Type B pancreatic cell (in vitro differentiated cells): ENCODE measurements around the gene CCDC149. TPM values are rescaled to one million over a fixed set of nuclear protein-coding genes. Genes with fewer than 3 reads are reported as not detected.
A peak's percentile ranks its signal among the peaks of the same experiment; 100 is the strongest.

Source experiments
- DNase-seq: peaks from one replicate; pipeline ENCODE4 v3.0.0; 2021; ENCODE audit warnings: mixed read lengths; ENCODE audit not compliant: unreplicated experiment; ENCODE audit errors: extremely low spot score
- H3K27ac Mint-ChIP-seq: 2 replicates; pipeline ENCODE4 v1.8.0; 2021; ENCODE audit warnings: mild to moderate bottlenecking, mixed read lengths
- H3K27me3 Mint-ChIP-seq: 2 replicates; pipeline ENCODE4 v1.8.0; 2021; ENCODE audit warnings: mixed read lengths
- H3K36me3 Mint-ChIP-seq: 2 replicates; pipeline ENCODE4 v1.8.0; 2021; ENCODE audit warnings: mixed read lengths
- H3K4me1 Mint-ChIP-seq: one replicate; pipeline ENCODE4 v1.8.0; 2021; ENCODE audit warnings: mixed read lengths; ENCODE audit not compliant: unreplicated experiment
- H3K4me3 Mint-ChIP-seq: 2 replicates; pipeline ENCODE4 v1.8.0; 2021; ENCODE audit warnings: mild to moderate bottlenecking, mixed read lengths
- H3K9me3 Mint-ChIP-seq: 2 replicates; pipeline ENCODE4 v1.8.0; 2021; ENCODE audit warnings: mixed read lengths
- total RNA-seq: library from RNA; stranded (reverse); gene quantifications from 2 replicates; pipeline ENCODE4 v1.2.1, GENCODE V29; 2021; ENCODE audit warnings: low replicate concordance
- TF ChIP-seq, protein P1 (sequence below): fragments of 200-600 bp; sonication (generic); conservative IDR thresholded peaks from 2 replicates; pipeline ENCODE4 v1.5.0; 2021; ENCODE audit warnings: antibody characterized with exemption, mild to moderate bottlenecking

CCDC149 gene
- total RNA-seq, 1 donor from 2014 or later, result 8.8 TPM

GRCh38 chr4:24769571-24769970, 143.3 kb downstream of the CCDC149 start:
- no peak for DNase-seq
- Mint-ChIP-seq H3K36me3 (no peaks in the 10 kb centered on the region), H3K4me1 (peaks cover 5% of the 10 kb centered on the region), H3K9me3 (no peaks in the 10 kb centered on the region), H3K27me3 (no peaks in the 10 kb centered on the region), H3K4me3 (no peak overlapping the region), H3K27ac (no peak overlapping the region)
- TF ChIP-seq, protein P1, sequence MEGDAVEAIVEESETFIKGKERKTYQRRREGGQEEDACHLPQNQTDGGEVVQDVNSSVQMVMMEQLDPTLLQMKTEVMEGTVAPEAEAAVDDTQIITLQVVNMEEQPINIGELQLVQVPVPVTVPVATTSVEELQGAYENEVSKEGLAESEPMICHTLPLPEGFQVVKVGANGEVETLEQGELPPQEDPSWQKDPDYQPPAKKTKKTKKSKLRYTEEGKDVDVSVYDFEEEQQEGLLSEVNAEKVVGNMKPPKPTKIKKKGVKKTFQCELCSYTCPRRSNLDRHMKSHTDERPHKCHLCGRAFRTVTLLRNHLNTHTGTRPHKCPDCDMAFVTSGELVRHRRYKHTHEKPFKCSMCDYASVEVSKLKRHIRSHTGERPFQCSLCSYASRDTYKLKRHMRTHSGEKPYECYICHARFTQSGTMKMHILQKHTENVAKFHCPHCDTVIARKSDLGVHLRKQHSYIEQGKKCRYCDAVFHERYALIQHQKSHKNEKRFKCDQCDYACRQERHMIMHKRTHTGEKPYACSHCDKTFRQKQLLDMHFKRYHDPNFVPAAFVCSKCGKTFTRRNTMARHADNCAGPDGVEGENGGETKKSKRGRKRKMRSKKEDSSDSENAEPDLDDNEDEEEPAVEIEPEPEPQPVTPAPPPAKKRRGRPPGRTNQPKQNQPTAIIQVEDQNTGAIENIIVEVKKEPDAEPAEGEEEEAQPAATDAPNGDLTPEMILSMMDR, result no peak

- H3K4me3 Mint-ChIP-seq, result no peak overlapping the region
- H3K36me3 Mint-ChIP-seq, result no peaks in the 10 kb centered on the region
- no peaks in the 10 kb centered on the region for H3K27me3 Mint-ChIP-seq
- peaks cover 5% of the 10 kb centered on the region for H3K4me1 Mint-ChIP-seq
- no peaks in the 10 kb centered on the region for H3K9me3 Mint-ChIP-seq
- no peak for DNase-seq
- no peak overlapping the region for H3K27ac Mint-ChIP-seq
- TF ChIP-seq, protein P1, result no peak
These were observed 144.2 kb downstream of the CCDC149 start for GRCh38 chr4:24768604-24769003.

DNA sequence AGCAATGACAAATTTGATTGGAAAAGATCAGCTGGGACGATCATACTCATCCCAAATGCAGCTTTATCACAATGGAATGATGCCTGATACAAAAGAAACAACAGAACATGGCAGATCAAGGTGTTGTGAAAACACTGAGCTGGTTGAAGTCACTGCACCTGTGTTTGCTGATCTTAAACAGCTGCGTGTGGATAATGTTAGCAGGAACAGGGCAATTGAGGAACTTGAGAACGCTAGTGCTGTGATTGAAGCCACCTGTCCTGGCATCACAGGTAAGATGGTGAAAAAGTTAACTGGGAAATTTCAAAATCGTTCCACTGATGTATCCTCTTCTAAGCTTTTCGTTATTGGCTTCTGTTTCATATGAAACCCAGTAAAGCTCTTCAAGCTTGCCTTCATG, 144.8 kb downstream of the CCDC149 start:
- TF ChIP-seq, protein P1, result no peak
- Mint-ChIP-seq H3K9me3 (no peaks in the 10 kb centered on the region), H3K4me1 (peaks cover 5% of the 10 kb centered on the region), H3K36me3 (no peaks in the 10 kb centered on the region), H3K27ac (no peak overlapping the region), H3K4me3 (no peak overlapping the region), H3K27me3 (no peaks in the 10 kb centered on the region)
- no peak for DNase-seq

DNA sequence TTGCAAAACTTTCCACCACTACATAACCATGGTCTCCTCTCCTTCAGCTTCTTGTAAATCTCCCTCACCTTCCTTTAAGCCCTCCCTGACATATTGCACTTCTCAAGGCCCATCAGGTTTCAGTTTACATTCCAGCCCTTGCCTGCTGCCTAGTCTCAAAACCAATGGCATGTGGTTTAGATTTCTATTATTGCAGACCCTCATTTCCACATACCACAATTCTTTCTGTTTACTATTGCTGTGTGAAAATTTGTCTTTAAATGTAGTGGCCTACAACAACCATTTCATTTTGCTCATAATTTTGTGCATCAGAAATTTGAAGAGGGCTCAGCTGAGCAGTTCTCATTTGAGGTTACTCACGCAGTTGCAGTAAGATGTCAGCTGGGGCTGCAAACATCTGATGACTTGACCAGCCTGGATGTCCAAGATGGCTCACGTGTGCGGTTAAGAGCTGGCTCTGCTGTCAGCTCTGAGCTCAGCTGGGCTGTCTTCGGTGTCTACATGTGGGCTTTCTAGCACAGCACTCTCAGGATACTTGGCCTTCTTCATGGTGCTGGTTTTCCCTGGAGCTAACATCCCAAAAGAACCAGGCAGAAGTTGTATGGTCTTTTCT, 147.4 kb downstream of the CCDC149 start:
- no peak overlapping the region for H3K4me3 Mint-ChIP-seq
- peaks cover 5% of the 10 kb centered on the region for H3K4me1 Mint-ChIP-seq
- no peaks in the 10 kb centered on the region for H3K9me3 Mint-ChIP-seq
- H3K27me3 Mint-ChIP-seq, result no peaks in the 10 kb centered on the region
- TF ChIP-seq, protein P1, result no peak
- H3K36me3 Mint-ChIP-seq, result no peaks in the 10 kb centered on the region
- H3K27ac Mint-ChIP-seq, result no peak overlapping the region
- no peak for DNase-seq

- TF ChIP-seq, protein P1, result no peak
- H3K4me3 Mint-ChIP-seq, result peak overlapping the region; percentile 35
- H3K27ac Mint-ChIP-seq, result peak overlapping the region; percentile 92
These were observed 148.5 kb downstream of the CCDC149 start for GRCh38 chr4:24764345-24764744.

More at GRCh38 chr4:24764345-24764744, 148.5 kb downstream of the CCDC149 start:
- no peak for DNase-seq
- peaks cover 5% of the 10 kb centered on the region for H3K4me1 Mint-ChIP-seq
- no peaks in the 10 kb centered on the region for H3K36me3 Mint-ChIP-seq
- H3K9me3 Mint-ChIP-seq, result no peaks in the 10 kb centered on the region
- H3K27me3 Mint-ChIP-seq, result no peaks in the 10 kb centered on the region
